NCI-H748 (cell line): ENCODE data around the gene DCST1.

ENCODE experiments used
- DNase-seq: peaks from one replicate; lab custom pipeline; 2025; ENCODE audit not compliant: unreplicated experiment; lab: John Stamatoyannopoulos, UW

DCST1 gene

GRCh38 chr1:155051342-155051776 is 17.7 kb downstream of the DCST1 start:
- no peak for DNase-seq

- peak; percentile 52 for DNase-seq
Measured at GRCh38 chr1:155051777-155052398, 18.3 kb downstream of the DCST1 start.

GRCh38 chr1:155052439-155053395 is 19.1 kb downstream of the DCST1 start:
- peak; percentile 39 for DNase-seq

- DNase-seq = no peak
Measured at GRCh38 chr1:155053531-155054105, 20.0 kb downstream of the DCST1 start.

- DNase-seq = no peak
Measured at GRCh38 chr1:155057104-155057503, 23.5 kb downstream of the DCST1 start.

- DNase-seq = no peak
Measured at GRCh38 chr1:155057788-155058211, 24.2 kb downstream of the DCST1 start.

- no peak for DNase-seq
Measured at GRCh38 chr1:155060736-155061135, 27.1 kb downstream of the DCST1 start.

- peak; percentile 94 for DNase-seq
Measured at GRCh38 chr1:155061381-155062150, 27.9 kb downstream of the DCST1 start.

- DNase-seq = peak; percentile 68
Measured at GRCh38 chr1:155062151-155062686, 28.6 kb downstream of the DCST1 start.

- peak; percentile 84 for DNase-seq
Measured at GRCh38 chr1:155062702-155063411, 29.2 kb downstream of the DCST1 start.

- peak; percentile 81 for DNase-seq
Measured at GRCh38 chr1:155063550-155064110, 30.0 kb downstream of the DCST1 start, which contains the start of gene EFNA4. TSS of gene EFNA4 (plus strand) at chr1:155063740. CDS start at chr1:155063824, 84 bp downstream.

- DNase-seq = peak; percentile 66
Measured at GRCh38 chr1:155064111-155064831, 30.6 kb downstream of the DCST1 start.

- DNase-seq = no peak
Measured at GRCh38 chr1:155064832-155065429, 31.3 kb downstream of the DCST1 start.

GRCh38 chr1:155066777-155067176 is 33.2 kb downstream of the DCST1 start:
- DNase-seq = no peak

GRCh38 chr1:155068599-155068998 is 35.0 kb downstream of the DCST1 start:
- DNase-seq = no peak

- peak; percentile 78 for DNase-seq
Measured at GRCh38 chr1:155069551-155070157, 36.0 kb downstream of the DCST1 start.

GRCh38 chr1:155070158-155070621 is 36.6 kb downstream of the DCST1 start:
- peak; percentile 78 for DNase-seq
